RKO (cell line): ENCODE measurements around the gene FCAR.
"Not testable (repeated sequence)": the region's sequence is repeated elsewhere in the genome, so short reads cannot be mapped to it uniquely, and the experiment has no call there.

Experiments
- DNase-seq: peaks from one replicate; pipeline ENCODE4 v3.0.0-alpha.2; 2016; ENCODE audit warnings: low spot score

The FCAR gene

DNA sequence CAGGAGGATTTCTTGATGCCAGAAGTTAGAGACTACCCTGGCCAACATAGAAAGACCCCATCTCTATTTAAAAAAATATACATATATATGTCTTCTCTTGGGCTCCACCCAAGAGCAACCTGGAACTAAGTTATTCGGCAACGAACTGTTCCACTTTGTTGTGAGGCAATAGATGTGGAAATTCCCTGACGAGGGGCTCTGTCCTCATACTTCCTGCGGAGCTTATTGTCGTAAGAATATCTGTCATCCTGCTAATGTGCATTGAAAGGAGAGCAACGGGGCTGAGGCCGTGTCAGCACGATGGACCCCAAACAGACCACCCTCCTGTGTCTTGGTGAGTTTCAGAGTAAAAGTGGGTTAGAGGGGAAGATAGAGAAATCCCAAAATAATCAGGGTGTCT is at the start of gene FCAR:
Gene FCAR, plus strand, starts transcription at position 246 of the 400 bp plus-strand sequence. Its CDS starts 55 bp downstream, at position 301.
- DNase-seq, result no peak

DNA sequence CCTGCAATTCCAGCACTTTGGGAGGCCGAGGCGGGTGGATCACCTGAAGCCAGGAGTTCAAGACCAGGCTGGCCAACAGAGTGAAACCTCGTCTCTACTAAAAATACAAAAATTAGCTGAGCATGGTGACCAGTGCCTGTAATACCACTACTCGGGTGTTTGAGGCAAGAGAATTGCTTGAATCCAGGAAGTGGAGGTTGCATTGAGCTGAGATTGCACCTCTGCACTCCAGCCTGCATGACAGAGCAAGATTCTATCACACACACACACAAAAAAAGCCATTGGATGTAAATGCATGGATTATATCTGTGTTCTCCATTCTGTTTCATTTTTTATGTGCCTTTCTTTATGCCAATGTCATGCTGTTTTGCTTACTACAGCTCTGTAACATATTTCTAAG is 49.6 kb upstream of the FCAR start:
- not testable (repeated sequence) for DNase-seq

DNA sequence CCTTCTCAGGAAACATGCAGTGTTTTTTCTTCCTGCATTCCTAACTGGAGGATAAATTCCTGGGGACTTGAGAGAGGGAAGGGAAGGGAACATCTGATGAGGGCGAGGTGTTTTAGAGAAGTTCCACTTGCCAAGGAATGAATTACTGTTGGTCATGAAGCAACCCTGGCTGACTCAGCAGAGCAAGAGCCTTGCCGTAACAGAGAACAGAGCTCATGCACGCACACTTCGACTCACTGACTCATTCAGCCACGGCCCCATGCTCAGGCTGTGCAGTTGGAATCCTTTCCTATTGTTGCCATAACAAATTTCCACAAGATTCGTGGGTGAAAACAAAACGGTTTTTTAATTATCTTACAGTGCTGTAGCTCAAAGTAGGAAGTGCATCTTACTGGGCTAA is 48.7 kb upstream of the FCAR start:
- DNase-seq, result not testable (repeated sequence)

DNA sequence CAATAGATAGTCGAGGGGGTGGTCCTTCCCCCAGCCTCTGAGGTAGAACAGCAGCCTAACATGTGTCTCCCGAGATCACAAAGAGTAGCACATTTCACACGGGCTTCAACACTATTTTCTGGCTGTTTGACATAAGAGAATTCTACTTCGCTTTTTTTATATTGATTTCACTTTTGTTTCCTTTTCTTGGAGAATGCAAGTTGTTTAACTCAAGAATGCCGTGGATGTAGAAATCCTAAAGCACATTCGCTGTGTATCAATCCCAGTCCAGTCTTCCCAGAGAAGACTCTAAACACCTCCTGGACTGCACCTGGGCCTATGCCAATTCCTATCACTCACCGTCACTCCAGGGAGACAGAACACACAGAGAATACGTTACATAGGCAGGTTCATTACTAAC is 46.0 kb upstream of the FCAR start:
- DNase-seq, result not testable (repeated sequence)

DNA sequence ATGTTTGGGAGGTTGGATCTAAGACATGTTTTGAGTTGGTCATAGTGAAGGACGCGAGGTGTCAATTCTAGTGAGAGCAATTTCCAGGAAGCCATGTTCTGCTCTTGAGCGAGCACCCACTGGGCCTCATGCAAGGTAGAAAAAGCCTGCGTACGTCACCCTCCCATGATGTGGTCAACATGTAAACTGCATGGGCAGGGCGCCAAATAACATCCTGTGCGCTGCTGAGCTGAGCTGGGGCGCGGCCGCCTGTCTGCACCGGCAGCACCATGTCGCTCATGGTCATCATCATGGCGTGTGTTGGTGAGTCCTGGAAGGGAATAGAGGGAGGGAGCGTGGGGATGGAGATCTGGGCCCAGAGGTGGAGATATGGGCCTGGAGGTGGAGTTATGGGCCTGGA is 41.5 kb upstream of the FCAR start, which contains the start of gene KIR2DS4:
Gene KIR2DS4, plus strand, starts transcription at position 181 of the 400 bp plus-strand sequence.
- not testable (repeated sequence) for DNase-seq

DNA sequence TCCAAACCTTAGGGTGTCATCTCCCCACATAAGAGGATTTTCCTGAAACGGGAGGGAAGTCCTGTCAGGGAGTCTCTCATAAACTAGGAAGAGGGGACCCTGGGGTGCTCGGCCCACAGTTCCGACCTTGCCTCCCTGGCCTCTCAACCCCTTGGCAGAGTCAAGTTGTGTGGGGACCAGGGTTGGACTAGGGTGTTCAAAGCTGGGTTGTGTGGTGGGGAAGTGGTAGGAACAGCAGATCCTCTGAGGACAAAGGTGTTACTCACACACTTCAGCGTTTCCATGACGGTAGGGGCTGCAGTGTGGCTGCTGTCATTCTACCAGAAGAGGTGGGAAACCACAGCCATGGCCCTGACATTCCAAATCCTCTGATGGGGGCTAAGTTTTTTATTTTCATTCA is 38.9 kb upstream of the FCAR start:
- not testable (repeated sequence) for DNase-seq

DNA sequence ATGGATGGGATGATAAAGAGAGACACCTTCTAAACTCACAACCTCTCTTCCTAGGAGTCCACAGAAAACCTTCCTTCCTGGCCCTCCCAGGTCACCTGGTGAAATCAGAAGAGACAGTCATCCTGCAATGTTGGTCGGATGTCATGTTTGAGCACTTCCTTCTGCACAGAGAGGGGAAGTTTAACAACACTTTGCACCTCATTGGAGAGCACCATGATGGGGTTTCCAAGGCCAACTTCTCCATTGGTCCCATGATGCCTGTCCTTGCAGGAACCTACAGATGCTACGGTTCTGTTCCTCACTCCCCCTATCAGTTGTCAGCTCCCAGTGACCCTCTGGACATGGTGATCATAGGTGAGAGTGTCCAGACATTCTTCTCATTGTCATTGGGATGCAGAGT is 36.5 kb upstream of the FCAR start:
- DNase-seq, result not testable (repeated sequence)

DNA sequence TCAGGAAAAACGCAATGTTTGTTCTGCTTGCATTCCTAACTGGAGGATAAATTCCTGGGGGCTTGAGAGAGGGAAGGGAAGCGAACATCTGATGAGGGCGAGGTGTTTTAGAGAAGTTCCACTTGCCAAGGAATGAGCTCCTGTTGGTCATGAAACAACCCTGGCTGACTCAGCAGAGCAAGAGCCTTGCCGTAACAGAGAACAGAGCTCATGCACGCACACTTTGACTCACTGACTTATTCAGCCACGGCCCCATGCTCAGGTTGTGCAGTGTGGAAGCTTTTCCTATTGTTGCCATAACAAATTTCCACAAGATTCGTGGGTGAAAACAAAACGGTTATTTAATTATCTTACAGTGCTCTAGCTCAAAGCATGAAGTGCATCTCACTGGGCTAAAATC is 30.9 kb upstream of the FCAR start:
- peak; percentile 4 for DNase-seq

DNA sequence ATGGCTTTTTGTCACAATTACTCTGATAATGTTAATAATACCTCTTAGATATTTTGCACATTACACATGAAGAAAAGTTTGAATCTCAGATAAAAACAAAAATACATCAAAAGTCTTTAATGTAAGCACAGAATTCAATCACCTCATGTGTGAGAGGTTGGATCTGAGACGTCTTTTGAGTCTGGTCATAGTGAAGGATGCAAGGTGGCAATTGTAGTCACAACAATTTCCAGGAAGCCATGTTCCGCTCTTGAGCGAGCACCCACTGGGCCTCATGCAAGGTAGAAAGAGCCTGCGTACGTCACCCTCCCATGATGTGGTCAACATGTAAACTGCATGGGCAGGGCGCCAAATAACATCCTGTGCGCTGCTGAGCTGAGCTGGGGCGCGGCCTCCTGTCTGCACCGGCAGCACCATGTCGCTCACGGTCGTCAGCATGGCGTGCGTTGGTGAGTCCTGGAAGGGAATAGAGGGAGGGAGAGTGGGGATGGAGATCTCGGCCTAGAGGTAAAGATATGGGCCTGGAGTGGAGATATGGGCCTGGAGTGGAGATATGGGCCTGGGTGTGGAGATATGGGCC is 23.9 kb upstream of the FCAR start, which contains the start of gene KIR3DL2:
Gene KIR3DL2, plus strand, starts transcription at position 383 of the 580 bp plus-strand sequence. Its CDS starts 33 bp downstream, at position 416.
- not testable (repeated sequence) for DNase-seq

DNA sequence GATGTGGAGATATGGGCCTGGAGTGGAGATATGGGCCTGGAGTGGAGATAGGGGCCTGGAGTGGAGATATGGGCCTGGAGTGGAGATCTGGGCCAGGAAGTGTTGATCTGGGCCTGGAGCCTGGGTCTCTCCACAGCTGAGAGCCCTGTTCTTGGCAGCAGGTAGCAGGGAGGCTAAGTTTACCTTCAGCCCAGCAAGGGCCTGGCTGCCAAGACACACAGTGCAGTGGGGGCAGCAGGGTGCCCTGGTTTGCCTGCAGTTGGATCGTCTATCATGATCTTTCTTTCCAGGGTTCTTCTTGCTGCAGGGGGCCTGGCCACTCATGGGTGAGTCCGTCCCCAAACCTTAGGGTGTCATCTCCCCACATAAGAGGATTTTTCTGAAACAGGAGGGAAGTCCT is 23.1 kb upstream of the FCAR start:
- DNase-seq, result no peak

DNA sequence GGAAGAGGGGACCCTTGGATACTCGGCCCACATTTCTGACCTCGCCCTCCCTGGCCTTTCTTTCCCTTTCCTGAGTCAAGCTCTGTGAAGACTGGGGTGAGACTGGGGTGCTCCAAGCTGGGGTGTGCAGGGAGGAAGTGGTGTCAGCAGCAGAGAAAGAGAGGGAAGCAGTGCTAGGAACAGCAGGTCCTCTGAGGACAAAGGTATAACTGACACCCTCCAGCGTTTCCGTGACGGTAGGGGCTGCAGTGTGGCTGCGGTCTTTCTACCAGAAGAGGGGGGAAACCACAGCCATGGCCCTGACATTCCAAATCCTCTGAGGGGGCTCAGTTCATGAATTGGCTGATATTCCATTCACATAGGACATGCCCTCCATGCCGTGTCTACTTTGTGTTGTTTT is 22.7 kb upstream of the FCAR start:
- DNase-seq, result no peak

DNA sequence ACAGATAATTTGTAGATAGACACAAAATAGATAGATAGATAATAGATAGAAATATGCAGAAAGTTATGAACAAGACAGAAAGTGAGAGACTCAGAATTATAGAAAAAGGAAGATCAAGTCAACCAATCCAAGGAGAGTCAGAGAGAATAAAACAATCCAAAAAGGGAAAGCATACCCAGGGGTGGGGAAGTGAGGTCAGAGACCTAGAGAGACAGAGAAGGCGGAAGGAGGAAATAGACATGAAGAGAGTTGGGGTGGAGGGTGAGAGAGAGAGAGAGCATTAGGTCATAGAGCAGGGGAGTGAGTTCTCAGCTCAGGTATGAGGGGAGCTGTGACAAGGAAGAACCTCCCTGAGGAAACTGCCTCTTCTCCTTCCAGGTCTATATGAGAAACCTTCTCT is 18.8 kb upstream of the FCAR start:
- not testable (repeated sequence) for DNase-seq

DNA sequence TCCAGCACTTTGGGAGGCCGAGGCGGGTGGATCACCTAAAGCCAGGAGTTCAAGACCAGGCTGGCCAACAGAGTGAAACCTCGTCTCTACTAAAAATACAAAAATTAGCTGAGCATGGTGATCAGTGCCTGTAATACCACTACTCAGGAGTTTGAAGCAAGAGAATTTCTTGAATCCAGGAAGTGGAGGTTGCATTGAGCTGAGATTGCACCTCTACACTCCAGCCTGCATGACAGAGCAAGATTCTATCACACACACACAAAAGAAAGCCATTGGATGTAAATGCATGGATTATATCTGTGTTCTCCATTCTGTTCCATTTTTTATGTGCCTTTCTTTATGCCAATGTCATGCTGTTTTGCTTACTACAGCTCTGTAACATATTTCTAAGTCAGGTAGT is 15.6 kb upstream of the FCAR start:
- not testable (repeated sequence) for DNase-seq

DNA sequence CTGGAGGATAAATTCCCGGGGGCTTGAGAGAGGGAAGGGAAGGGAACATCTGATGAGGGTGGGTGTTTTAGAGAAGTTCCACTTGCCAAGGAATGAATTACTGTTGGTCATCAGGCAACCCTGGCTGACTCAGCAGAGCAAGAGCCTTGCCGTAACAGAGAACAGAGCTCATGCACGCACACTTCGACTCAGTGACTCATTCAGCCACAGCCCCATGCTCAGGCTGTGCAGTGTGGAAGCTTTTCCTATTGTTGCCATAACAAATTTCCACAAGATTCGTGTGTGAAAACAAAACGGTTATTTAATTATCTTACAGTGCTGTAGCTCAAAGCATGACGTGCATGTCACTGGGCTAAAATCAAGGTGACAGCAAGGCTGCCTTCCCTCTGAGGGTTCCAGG is 14.6 kb upstream of the FCAR start:
- peak; percentile 32 for DNase-seq

DNA sequence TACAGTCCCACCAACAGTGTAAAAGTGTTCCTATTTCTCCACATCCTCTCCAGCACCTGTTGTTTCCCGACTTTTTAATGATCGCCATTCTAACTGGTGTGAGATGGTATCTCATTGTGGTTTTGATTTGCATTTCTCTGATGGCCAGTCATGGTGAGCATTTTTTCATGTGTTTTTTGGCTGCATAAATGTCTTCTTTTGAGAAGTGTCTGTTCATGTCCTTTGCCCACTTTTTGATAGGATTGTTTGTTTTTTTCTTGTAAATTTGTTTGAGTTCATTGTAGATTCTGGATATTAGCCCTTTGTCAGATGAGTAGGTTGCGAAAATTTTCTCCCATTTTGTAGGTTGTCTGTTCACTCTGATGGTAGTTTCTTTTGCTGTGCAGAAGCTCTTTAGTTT is 10.6 kb upstream of the FCAR start:
- not testable (repeated sequence) for DNase-seq

DNA sequence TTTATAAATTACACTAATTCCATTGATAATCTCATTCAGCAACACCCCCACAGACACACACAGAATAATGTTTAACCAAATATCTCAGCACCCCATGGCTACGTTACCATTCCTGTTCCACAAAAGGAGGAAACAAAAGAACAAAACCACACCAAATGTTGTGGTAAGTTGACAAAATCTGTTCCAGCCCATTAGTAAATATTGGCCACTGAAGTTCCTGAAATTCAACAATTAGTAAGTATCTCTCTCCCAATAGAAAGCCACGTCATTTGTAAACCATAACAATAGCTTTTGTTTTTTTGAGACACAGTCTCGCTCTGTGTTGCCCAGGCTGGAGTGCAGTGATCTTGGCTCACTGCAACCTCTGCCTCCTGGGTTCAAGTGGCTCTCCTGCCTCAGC is 2.3 kb upstream of the FCAR start:
- no peak for DNase-seq

DNA sequence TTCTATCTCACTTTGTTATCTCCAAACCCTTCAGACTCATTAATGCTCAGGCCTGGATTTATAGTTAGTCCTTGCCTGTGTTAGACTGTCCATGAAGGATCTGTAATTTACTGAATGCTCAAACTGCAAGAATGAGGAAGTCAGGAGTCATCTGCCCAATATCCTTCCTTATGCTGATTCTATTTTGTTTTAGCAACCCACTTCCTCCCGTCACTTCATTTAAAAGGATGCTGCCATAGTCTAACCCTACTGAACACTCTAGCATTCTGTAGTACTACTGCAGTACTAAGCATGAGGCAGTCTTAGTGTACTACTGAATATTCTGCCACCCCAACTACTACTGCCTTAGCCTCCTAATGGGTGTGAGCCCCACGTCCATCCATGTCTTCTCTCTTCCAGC is 1.5 kb downstream of the FCAR start:
- no peak for DNase-seq

DNA sequence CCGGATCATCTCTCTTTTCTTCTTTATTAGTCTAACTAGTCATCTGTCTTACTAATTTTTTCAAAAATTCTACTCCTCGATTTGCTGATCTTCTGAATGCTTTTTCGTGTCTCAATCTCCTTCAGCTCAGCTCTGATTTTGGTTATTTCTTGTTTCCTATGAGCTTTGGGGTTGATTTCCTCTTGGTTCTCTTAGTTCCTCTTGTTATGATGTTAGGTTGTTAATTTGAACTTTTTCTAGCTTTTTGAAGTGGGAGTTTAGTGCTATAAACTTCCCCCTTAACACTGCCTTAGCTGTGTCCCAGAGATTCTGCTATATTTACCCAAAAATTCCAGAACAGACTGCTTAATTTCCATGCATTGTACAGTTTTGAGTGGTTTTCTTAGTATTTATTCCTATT is 3.4 kb downstream of the FCAR start:
- no peak for DNase-seq

DNA sequence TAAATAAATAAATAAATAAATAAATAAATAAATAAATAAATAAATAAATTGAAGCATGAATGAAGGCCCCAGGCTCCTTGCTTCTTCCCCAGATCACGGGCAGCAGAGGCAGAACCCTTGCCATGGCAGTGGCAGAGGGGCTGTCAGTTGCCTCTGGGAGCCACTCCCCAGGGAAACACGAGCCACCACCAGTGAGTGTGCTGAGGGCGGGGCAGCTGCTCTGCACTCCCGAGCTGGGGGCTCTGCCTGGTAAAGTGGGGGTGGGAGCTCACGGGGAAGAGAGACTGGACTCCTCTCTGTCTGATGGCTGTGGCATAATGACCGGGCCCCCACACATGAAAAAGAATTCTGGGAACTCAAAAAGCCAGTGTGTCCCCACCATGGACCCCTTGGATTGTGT is 7.8 kb downstream of the FCAR start:
- DNase-seq, result no peak

DNA sequence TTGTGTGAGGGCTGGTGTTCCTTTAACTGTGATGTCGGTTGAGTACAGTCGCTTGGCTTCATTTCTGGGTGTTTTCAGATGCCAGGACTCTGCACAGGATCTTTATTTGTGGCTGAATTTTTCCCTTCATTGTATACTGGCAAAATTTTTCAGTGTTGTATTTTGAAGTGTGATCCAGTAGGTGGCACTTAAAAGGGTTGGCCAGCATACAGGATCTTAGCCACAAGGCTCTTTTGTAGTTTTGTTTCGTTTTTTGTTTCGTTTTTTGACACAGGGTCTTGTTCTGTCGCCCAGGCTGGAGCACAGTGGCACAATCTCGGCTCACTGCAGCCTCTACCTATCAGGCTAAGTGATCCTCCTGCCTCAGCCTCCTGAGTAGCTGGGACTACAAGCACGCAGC is 8.7 kb downstream of the FCAR start:
- DNase-seq, result peak; percentile 9

DNA sequence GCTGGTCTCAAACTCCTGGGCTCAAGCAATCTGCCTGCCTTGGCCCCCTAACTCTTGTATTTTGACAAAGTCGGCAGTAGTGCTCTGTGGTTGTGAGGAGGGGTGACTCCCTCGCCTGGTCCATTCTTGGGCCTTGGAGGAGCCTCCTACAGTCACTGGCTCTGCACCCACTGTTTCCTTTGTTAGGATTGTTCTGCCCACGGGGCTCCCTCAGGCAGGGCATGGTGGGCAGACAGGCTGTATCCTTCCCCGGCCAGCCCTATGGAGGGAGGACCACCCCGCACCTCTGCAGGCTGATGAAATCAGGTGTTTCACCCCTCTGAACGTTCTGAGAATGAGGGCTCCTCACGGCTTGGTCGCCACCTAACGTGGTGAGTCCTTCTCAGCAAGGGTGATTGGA is 9.2 kb downstream of the FCAR start:
- DNase-seq, result no peak

DNA sequence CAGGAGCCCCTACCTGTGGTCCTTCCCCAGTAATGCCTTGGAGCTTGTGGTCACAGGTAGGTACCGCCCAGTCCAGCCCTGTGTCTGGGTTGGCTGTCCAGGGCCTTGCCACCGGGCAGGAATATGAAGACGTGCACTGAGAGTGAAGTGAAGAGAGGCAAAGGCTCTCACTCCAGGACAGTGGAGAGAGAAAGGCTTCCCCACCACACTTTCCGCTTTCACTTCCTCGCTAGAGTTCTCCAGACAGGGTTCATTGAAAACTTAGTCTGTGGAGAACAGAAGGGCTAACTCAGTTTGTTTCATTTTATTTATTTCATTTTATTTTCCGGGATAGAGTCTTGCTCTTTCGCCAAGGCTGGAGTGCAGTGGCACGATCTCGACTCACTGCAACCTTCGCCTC is 14.2 kb downstream of the FCAR start:
- no peak for DNase-seq

DNA sequence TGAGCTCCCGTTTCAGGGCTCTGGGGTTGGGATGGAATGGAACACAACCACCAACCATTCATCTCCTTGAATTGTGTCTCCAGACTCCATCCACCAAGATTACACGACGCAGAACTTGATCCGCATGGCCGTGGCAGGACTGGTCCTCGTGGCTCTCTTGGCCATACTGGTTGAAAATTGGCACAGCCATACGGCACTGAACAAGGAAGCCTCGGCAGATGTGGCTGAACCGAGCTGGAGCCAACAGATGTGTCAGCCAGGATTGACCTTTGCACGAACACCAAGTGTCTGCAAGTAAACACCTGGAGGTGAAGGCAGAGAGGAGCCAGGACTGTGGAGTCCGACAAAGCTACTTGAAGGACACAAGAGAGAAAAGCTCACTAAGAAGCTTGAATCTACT is 15.5 kb downstream of the FCAR start:
- DNase-seq, result no peak

DNA sequence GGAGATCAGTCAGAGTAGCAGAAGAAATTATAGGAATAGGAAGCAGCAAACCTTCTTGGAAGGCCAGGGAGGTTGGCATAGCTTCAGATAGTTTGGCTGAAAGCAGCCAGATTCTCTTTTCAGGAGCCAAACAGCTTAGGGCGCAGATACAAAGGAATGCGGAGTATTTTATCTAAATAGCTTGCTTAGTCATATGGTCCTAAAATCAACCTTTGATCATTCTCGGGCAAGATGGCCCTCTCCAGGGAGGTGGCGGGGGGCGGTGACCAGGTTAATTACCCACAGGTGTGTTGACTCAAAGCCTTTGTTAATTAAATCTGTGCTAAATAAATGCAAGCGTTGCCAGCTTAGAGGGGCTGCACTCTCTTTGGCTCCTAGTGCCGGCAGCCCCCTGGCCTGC is 19.4 kb downstream of the FCAR start:
- DNase-seq, result no peak
